Fibroblast of pulmonary artery (primary cell): ENCODE measurements around the gene YAP1.

Experiments
- DNase-seq: peaks from one replicate; pipeline ENCODE4 v3.0.0-alpha.2; 2010; ENCODE audit warnings: low read depth
- H3K4me3 ChIP-seq: replicated peaks from 2 replicates; pipeline ENCODE4 v1.5.1; 2011; ENCODE audit warnings: low read depth, mild to moderate bottlenecking, control low read depth, low read length, moderate library complexity
- TF ChIP-seq, protein P1 (sequence below): IDR thresholded peaks from 2 replicates; pipeline ENCODE4 v1.5.1; 2011; ENCODE audit warnings: mild to moderate bottlenecking, control low read depth, low read length, inconsistent platforms; ENCODE audit errors: missing control alignments

YAP1 gene

DNA sequence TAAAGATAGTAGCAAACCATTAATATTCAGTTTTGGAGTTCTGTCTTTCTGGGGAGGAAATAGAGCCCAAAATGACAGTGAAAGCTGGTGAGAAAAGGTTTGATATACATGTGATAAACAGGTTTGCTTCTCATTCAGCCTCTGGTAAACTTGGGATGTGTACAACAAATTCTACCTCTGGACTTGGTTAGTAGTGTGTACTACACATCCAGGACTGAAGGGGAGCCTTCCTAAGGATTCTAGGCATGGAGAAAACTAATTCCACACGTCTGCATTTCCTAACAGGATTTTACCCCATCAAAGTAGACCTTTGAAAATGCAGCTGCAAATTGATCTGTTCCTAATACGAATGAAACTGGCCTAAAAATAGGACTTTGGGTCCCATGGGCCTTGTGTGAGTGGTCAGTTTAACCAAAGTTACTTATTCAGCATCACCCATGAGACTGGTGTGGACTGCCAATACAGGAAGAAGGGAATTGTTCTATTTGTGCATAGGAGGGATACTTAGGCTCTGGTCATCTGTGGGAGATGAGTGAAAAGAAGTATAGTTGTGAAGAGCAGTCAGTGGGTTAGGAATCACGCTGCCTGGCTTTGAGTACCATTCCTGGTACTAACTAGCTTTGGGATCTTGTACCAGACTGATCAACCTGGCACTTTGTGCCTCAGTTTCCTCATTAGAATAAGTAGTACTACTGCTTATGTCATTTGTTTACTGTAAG is 74.2 kb downstream of the YAP1 start:
- H3K4me3 ChIP-seq = no peak overlapping the region
- no peak for DNase-seq
- TF ChIP-seq, protein P1, sequence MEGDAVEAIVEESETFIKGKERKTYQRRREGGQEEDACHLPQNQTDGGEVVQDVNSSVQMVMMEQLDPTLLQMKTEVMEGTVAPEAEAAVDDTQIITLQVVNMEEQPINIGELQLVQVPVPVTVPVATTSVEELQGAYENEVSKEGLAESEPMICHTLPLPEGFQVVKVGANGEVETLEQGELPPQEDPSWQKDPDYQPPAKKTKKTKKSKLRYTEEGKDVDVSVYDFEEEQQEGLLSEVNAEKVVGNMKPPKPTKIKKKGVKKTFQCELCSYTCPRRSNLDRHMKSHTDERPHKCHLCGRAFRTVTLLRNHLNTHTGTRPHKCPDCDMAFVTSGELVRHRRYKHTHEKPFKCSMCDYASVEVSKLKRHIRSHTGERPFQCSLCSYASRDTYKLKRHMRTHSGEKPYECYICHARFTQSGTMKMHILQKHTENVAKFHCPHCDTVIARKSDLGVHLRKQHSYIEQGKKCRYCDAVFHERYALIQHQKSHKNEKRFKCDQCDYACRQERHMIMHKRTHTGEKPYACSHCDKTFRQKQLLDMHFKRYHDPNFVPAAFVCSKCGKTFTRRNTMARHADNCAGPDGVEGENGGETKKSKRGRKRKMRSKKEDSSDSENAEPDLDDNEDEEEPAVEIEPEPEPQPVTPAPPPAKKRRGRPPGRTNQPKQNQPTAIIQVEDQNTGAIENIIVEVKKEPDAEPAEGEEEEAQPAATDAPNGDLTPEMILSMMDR = no peak

DNA sequence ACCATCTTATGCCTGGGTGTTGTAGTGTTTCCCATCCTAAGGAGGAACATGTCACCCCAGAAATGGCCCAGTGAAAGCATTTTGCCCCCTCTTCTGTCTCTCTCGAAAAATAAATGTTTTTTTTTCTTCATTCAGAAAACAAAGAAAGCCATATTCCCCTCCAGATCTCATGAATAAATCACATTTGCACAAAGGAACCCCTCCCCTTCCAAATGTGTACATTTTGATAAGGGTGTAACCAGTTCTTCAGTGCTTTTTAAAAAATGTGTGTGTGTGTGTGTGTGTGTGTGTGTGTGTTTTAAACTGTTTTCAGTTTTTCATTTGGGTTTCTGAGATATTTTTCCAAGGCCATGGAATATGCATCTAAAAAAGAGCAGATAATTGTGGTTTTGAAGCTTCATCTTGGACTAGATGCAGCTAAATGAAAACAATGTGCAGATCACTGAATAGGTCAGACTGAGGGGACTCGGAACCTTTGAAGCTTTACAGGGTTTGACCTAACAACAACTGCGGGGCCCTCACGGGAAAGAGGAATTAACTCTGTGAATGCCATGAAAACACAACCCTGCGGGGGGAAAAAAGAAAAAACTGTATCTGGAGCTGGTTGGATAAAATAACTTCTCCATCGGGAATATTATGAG is 76.4 kb downstream of the YAP1 start:
- DNase-seq = no peak
- TF ChIP-seq, protein P1 = no peak
- no peak overlapping the region for H3K4me3 ChIP-seq

DNA sequence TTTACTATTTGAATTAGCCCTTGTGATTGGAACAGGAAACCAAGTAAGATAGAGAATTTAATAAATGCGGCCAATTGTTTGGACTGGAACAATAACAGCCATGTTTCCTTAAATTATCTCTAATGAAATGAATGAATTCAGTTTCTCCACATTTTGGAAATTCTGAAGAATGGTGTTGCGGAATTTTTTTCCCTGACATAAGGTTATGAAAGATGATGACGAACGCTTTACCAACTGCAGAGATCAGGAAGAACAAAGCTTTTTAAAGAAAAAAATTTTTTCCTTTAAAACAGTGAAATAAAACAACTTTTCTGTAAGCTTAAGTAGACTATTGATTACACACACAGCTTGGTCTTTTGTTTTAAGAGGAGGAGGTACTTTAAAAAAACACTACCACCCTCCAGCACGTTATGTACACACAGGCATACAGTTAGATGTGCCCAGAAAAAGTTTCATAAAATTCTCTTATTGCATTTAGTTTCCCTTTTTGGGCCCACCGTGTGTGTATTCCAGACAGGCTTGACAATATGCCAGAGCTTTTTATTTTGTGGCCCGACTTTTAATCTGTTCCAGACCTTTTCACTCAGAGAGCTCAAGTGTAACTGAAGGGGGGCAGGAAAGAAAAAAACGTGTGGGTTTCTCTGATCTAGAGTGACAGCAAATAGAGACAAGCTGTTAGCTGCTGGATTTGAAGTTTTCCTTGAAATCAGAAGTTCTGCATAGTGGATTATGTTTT is 77.3 kb downstream of the YAP1 start:
- peak; percentile 61 for DNase-seq
- TF ChIP-seq, protein P1 = no peak
- no peak overlapping the region for H3K4me3 ChIP-seq

DNA sequence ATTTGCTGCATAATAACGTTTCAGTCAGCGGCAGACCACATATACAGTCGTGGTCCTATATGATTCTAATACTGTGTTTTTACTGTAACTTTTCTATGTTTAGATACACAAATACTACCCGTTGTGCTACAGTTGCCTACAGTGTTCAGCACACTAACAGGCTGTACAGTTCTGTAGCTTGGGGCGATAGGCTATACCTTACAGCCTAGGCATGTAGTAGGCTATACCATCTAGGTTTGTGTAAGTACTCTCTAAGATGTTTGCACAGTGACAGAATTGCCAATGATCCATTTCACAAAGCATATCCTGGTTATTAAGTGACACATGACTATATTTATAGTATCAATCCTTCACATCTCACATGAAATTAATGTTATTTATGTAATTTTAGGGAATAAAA is 78.2 kb downstream of the YAP1 start:
- H3K4me3 ChIP-seq = no peak overlapping the region
- TF ChIP-seq, protein P1 = no peak
- DNase-seq = no peak

DNA sequence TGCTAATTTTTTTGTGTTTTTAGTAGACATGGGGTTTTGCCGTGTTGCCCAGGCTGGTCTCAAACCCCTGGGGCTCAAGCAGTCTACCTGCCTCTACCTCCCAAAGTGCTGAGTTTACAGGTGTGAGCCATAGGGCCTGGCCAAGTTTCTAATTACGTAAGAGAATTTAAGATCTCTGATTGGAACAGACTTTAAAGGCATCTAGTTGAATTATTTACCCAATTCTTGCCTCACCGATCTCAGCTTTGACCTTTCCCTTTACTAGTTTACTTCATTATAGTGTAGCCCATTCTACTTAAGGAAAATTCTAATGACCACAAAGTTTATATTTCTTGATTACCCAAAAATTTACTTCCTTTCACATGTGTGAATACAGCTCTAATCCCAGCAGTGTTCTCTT is 81.6 kb downstream of the YAP1 start:
- TF ChIP-seq, protein P1 = no peak
- no peak for DNase-seq
- H3K4me3 ChIP-seq = no peak overlapping the region

DNA sequence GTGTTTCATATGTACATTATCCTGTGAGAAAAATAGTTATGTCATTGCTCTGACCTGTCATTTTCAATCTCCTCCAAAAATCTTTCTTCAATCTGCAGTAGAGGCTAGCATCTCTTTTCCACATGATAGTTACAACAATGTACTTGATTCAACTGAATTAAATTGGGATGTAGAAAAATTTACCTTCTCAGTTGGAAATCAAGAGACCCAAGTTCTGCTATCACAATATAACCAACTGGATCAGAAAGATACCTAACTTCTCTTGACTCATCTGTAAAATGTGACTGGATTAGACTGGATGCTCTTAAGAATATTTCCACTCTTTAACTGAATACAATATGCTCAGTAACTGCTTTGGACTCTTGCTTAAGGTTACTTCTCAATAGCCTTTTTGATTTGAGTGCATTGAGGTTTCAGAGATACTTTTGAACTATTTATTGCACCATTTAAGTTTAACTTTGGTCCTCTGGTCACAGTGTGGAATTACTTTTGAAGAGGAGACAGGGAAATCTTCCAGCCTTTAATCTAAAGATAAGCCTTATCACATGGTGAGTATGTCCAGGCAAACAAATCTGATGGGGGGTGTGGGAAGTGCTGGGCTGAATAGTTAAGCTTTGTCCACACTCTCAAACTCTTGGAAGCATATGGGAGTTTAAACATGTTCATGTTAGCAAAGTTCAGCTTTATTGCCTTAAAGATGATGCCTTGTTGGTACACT is 82.3 kb downstream of the YAP1 start:
- H3K4me3 ChIP-seq = no peak overlapping the region
- TF ChIP-seq, protein P1 = no peak

More for the DNA sequence above, 82.3 kb downstream of the YAP1 start:
- no peak for DNase-seq
